Nephron (organoid): ENCODE measurements around the gene RREB1.

Source experiments
- H3K27ac Mint-ChIP-seq, 3 experiments: 2 replicates each; pipeline ENCODE4 v1.8.0; 2020; ENCODE audit warnings: mixed read lengths in 3 of 3, mild to moderate bottlenecking in 2 of 3, moderate library complexity in 1 of 3
- H3K27me3 Mint-ChIP-seq: 2 replicates; pipeline ENCODE4 v1.8.0; 2021; ENCODE audit warnings: low read depth, mild to moderate bottlenecking, moderate library complexity, mixed read lengths
- H3K36me3 Mint-ChIP-seq: 2 replicates; pipeline ENCODE4 v1.8.0; 2020; ENCODE audit warnings: low read depth, mixed read lengths
- H3K4me1 Mint-ChIP-seq: 2 replicates; pipeline ENCODE4 v1.8.0; 2020; ENCODE audit warnings: mixed read lengths
- H3K4me3 Mint-ChIP-seq, 3 experiments: 2 replicates each; pipeline ENCODE4 v1.8.0; 2020; ENCODE audit warnings: mild to moderate bottlenecking in 3 of 3, mixed read lengths in 3 of 3, moderate library complexity in 2 of 3
- H3K9me3 Mint-ChIP-seq: 2 replicates; pipeline ENCODE4 v1.8.0; 2020; ENCODE audit warnings: mixed read lengths
- CTCF ChIP-seq, 3 experiments: fragments of 200-600 bp; sonication (generic); IDR thresholded peaks; one replicate each; pipeline ENCODE4 v1.5.0; 2021; ENCODE audit warnings: antibody characterized with exemption in 3 of 3; ENCODE audit not compliant: unreplicated experiment in 3 of 3

The RREB1 gene

GRCh38 chr6:7203939-7204338, 96.2 kb downstream of the RREB1 start:
- Mint-ChIP-seq H3K4me1 (peaks cover 38% of the 10 kb centered on the region), H3K27ac (peak overlapping the region in 1 of 3 experiments; percentile 82), H3K4me3 (no peak overlapping the region), H3K9me3 (no peaks in the 10 kb centered on the region), H3K27me3 (no peaks in the 10 kb centered on the region), H3K36me3 (peaks cover 38% of the 10 kb centered on the region)
- no peak for TF ChIP-seq CTCF (IDR thresholded peaks at IDR 0.05; ENCODE audit: unreplicated experiment in 3 of 3)

GRCh38 chr6:7204726-7205125, 97.0 kb downstream of the RREB1 start:
- no peak for TF ChIP-seq CTCF (IDR thresholded peaks at IDR 0.05; ENCODE audit: unreplicated experiment in 3 of 3)
- no peak overlapping the region for H3K4me3 Mint-ChIP-seq
- peaks cover 31% of the 10 kb centered on the region for H3K36me3 Mint-ChIP-seq
- H3K27ac Mint-ChIP-seq = peak overlapping the region in 1 of 3 experiments; percentile 82
- H3K4me1 Mint-ChIP-seq = peaks cover 41% of the 10 kb centered on the region
- no peaks in the 10 kb centered on the region for H3K9me3 Mint-ChIP-seq
- H3K27me3 Mint-ChIP-seq = no peaks in the 10 kb centered on the region

GRCh38 chr6:7207720-7208119, 100.0 kb downstream of the RREB1 start:
- H3K36me3 Mint-ChIP-seq = peaks cover 44% of the 10 kb centered on the region
- H3K4me3 Mint-ChIP-seq = no peak overlapping the region
- H3K4me1 Mint-ChIP-seq = peaks cover 61% of the 10 kb centered on the region
- H3K27me3 Mint-ChIP-seq = no peaks in the 10 kb centered on the region
- no peaks in the 10 kb centered on the region for H3K9me3 Mint-ChIP-seq
- no peak overlapping the region for H3K27ac Mint-ChIP-seq
- TF ChIP-seq CTCF (IDR thresholded peaks at IDR 0.05; ENCODE audit: unreplicated experiment in 3 of 3) = no peak

- peak overlapping the region; percentile 60 to 79 (median 66) for H3K27ac Mint-ChIP-seq
- no peaks in the 10 kb centered on the region for H3K9me3 Mint-ChIP-seq
- TF ChIP-seq CTCF (IDR thresholded peaks at IDR 0.05; ENCODE audit: unreplicated experiment in 3 of 3) = no peak
- H3K4me3 Mint-ChIP-seq = no peak overlapping the region
- H3K27me3 Mint-ChIP-seq = no peaks in the 10 kb centered on the region
- H3K4me1 Mint-ChIP-seq = peaks cover 80% of the 10 kb centered on the region
- H3K36me3 Mint-ChIP-seq = peaks cover 67% of the 10 kb centered on the region
These were observed 105.7 kb downstream of the RREB1 start for GRCh38 chr6:7213416-7213815.

- Mint-ChIP-seq H3K27me3 (no peaks in the 10 kb centered on the region), H3K27ac (peak overlapping the region; percentile 60 to 86 (median 79)), H3K4me1 (peaks cover 86% of the 10 kb centered on the region), H3K4me3 (peak overlapping the region in 1 of 3 experiments; percentile 28), H3K9me3 (no peaks in the 10 kb centered on the region), H3K36me3 (peaks cover 67% of the 10 kb centered on the region)
- no peak for TF ChIP-seq CTCF (IDR thresholded peaks at IDR 0.05; ENCODE audit: unreplicated experiment in 3 of 3)
These were observed 106.7 kb downstream of the RREB1 start for GRCh38 chr6:7214468-7214867.

GRCh38 chr6:7215131-7215530, 107.4 kb downstream of the RREB1 start:
- peak overlapping the region; percentile 79 to 89 (median 86) for H3K27ac Mint-ChIP-seq
- TF ChIP-seq CTCF (IDR thresholded peaks at IDR 0.05; ENCODE audit: unreplicated experiment in 3 of 3) = no peak
- peaks cover 86% of the 10 kb centered on the region for H3K4me1 Mint-ChIP-seq
- H3K9me3 Mint-ChIP-seq = no peaks in the 10 kb centered on the region
- no peaks in the 10 kb centered on the region for H3K27me3 Mint-ChIP-seq
- peaks cover 69% of the 10 kb centered on the region for H3K36me3 Mint-ChIP-seq
- H3K4me3 Mint-ChIP-seq = peak overlapping the region in 1 of 3 experiments; percentile 30
